ENCODE measurements around the gene RRP36.

Gene RRP36

GRCh38 chr6:43032326-43032725 lies 10.9 kb downstream of the RRP36 start:
- no peak overlapping the region for H2AFZ ChIP-seq (ENCODE audit: low read length)
- H3K9ac ChIP-seq (ENCODE audit: low read length) = no peak overlapping the region
- H3K9me3 ChIP-seq (ENCODE audit: low read length) = no peaks in the 10 kb centered on the region
- H3K9me2 ChIP-seq (ENCODE audit: low read depth, low read length) = no peaks in the 10 kb centered on the region
- no peaks in the 10 kb centered on the region for H3K27me3 ChIP-seq (ENCODE audit: insufficient read depth, low read length)
- no peak overlapping the region for H3K27ac ChIP-seq (ENCODE audit: low read depth, low read length, poor library complexity, severe bottlenecking)
- peaks cover 74% of the 10 kb centered on the region for H3K36me3 ChIP-seq (ENCODE audit: insufficient read depth, low read length)
- no peak for TF ChIP-seq EZH2 (IDR thresholded peaks at IDR 0.05; ENCODE audit: borderline replicate concordance, low read length)
- TF ChIP-seq CTCF (IDR thresholded peaks at IDR 0.05; ENCODE audit: low read length) = no peak
- H3K4me2 ChIP-seq (ENCODE audit: low read length) = no peak overlapping the region
- no peaks in the 10 kb centered on the region for H3F3A ChIP-seq (ENCODE audit: insufficient read depth, low read length)
- no peak overlapping the region for H3K4me3 ChIP-seq (ENCODE audit: low read depth, low read length, poor library complexity, severe bottlenecking)
- no peaks in the 10 kb centered on the region for H4K20me1 ChIP-seq (ENCODE audit: insufficient read depth, low read length)
- no peaks in the 10 kb centered on the region for H3K79me2 ChIP-seq (ENCODE audit: insufficient read depth, low read length)
- no peaks in the 10 kb centered on the region for H3K4me1 ChIP-seq (ENCODE audit: insufficient read depth, low read length, severe bottlenecking)

GRCh38 chr6:43033496-43034189 lies 12.2 kb downstream of the RRP36 start:
- no peak overlapping the region for H2AFZ ChIP-seq (ENCODE audit: low read length)
- H3K9ac ChIP-seq (ENCODE audit: low read length) = no peak overlapping the region
- H3K79me2 ChIP-seq (ENCODE audit: insufficient read depth, low read length) = no peaks in the 10 kb centered on the region
- H3K9me2 ChIP-seq (ENCODE audit: low read depth, low read length) = no peaks in the 10 kb centered on the region
- no peaks in the 10 kb centered on the region for H3F3A ChIP-seq (ENCODE audit: insufficient read depth, low read length)
- TF ChIP-seq CTCF (IDR thresholded peaks at IDR 0.05; ENCODE audit: low read length) (no peak), EZH2 (IDR thresholded peaks at IDR 0.05; ENCODE audit: borderline replicate concordance, low read length) (no peak)
- H3K36me3 ChIP-seq (ENCODE audit: insufficient read depth, low read length) = peaks cover 75% of the 10 kb centered on the region
- no peaks in the 10 kb centered on the region for H3K4me1 ChIP-seq (ENCODE audit: insufficient read depth, low read length, severe bottlenecking)
- no peak overlapping the region for H3K4me2 ChIP-seq (ENCODE audit: low read length)
- H3K4me3 ChIP-seq (ENCODE audit: low read depth, low read length, poor library complexity, severe bottlenecking) = no peak overlapping the region
- no peaks in the 10 kb centered on the region for H4K20me1 ChIP-seq (ENCODE audit: insufficient read depth, low read length)
- H3K27me3 ChIP-seq (ENCODE audit: insufficient read depth, low read length) = no peaks in the 10 kb centered on the region
- H3K9me3 ChIP-seq (ENCODE audit: low read length) = no peaks in the 10 kb centered on the region
- H3K27ac ChIP-seq (ENCODE audit: low read depth, low read length, poor library complexity, severe bottlenecking) = no peak overlapping the region

GRCh38 chr6:43034190-43034525 lies 12.7 kb downstream of the RRP36 start:
- Histone ChIP-seq H3K27ac (ENCODE audit: low read depth, low read length, poor library complexity, severe bottlenecking) (no peak overlapping the region), H3K27me3 (ENCODE audit: insufficient read depth, low read length) (no peaks in the 10 kb centered on the region), H3K9me2 (ENCODE audit: low read depth, low read length) (no peaks in the 10 kb centered on the region), H3K4me3 (ENCODE audit: low read depth, low read length, poor library complexity, severe bottlenecking) (no peak overlapping the region), H3F3A (ENCODE audit: insufficient read depth, low read length) (no peaks in the 10 kb centered on the region), H3K36me3 (ENCODE audit: insufficient read depth, low read length) (peaks cover 71% of the 10 kb centered on the region), H3K9ac (ENCODE audit: low read length) (no peak overlapping the region), H3K9me3 (ENCODE audit: low read length) (no peaks in the 10 kb centered on the region), H4K20me1 (ENCODE audit: insufficient read depth, low read length) (no peaks in the 10 kb centered on the region), H3K79me2 (ENCODE audit: insufficient read depth, low read length) (no peaks in the 10 kb centered on the region), H3K4me2 (ENCODE audit: low read length) (no peak overlapping the region), H3K4me1 (ENCODE audit: insufficient read depth, low read length, severe bottlenecking) (no peaks in the 10 kb centered on the region), H2AFZ (ENCODE audit: low read length) (no peak overlapping the region)
- TF ChIP-seq EZH2 (IDR thresholded peaks at IDR 0.05; ENCODE audit: borderline replicate concordance, low read length) (no peak), CTCF (IDR thresholded peaks at IDR 0.05; ENCODE audit: low read length) (no peak)

All from OCI-LY1 (cell line).